ENCODE data around the gene PRKCA. TPM values are rescaled to one million over a fixed set of nuclear protein-coding genes. Genes with fewer than 3 reads are reported as not detected.
A peak's percentile ranks its signal among the peaks of the same experiment; 100 is the strongest.

The PRKCA gene
- total and polyA plus RNA-seq, 10 of the 15 experiments (the other 5 are each of a cell fraction or from before 2014, with no cell fraction given): 0.11 to 14.6 (median 0.72) TPM

- H3K27me3 ChIP-seq (replicated peaks in 1 of 2; ENCODE audit: control insufficient read depth in 2 of 2, insufficient read depth in 2 of 2, low read length in 1 of 2): no peaks in the 10 kb centered on the region
- no peaks in the 10 kb centered on the region for H3K9me3 ChIP-seq (replicated peaks; ENCODE audit: control insufficient read depth, insufficient read depth, low read length)
- H3K79me2 ChIP-seq (ENCODE audit: control insufficient read depth, insufficient read depth, low read length): no peaks in the 10 kb centered on the region
- H3K4me3 ChIP-seq: no peak overlapping the region
- H4K20me1 ChIP-seq (ENCODE audit: control insufficient read depth, insufficient read depth): no peaks in the 10 kb centered on the region
- peaks cover 33% of the 10 kb centered on the region for H3K4me1 ChIP-seq (ENCODE audit: control insufficient read depth, insufficient read depth, low read length)
- no peak overlapping the region for H3K9ac ChIP-seq (ENCODE audit: control insufficient read depth, insufficient read depth, low read length)
- no TSS peak for BruUV-seq (replicated peaks)
- no peak overlapping the region for H3K27ac ChIP-seq (ENCODE audit: control insufficient read depth, insufficient read depth)
- no peaks in the 10 kb centered on the region for H3K36me3 ChIP-seq (ENCODE audit: control insufficient read depth in 2 of 2, insufficient read depth in 2 of 2, low read length in 1 of 2)
- no peak for DNase-seq (ENCODE audit: low read depth, low spot score)
- 4% methylated on average over 2 of the region's 2 CpGs for WGBS (ENCODE audit: insufficient coverage, insufficient replicate concordance, low lambda C conversion rate, missing lambda C conversion rate)
- in situ Hi-C loops (cut with MboI): loop anchor here (10.0 to 25.0 kb wide), 3 partner anchors 725 to 925 kb away; no protein-coding TSS in a partner anchor
- RAD21 ChIA-PET (ENCODE audit: unreplicated experiment): interaction anchor here (0.8 to 3.8 kb wide), 4 partner anchors 8 to 170 kb away, joined by 3 to 21 read pairs (median 3); no protein-coding TSS in a partner anchor
- FAIRE-seq: no peak
- peak overlapping the region; percentile 26; the same call in 1 of the 2 replicates for H2AFZ ChIP-seq (ENCODE audit: control insufficient read depth, low read depth, low read length)
- no peak overlapping the region for H3K4me2 ChIP-seq (ENCODE audit: control insufficient read depth, insufficient read depth)
- POLR2A ChIA-PET: interaction anchor here (0.6 to 3.2 kb wide), 2 partner anchors 7 to 744 kb away, joined by 3 to 23 read pairs; no protein-coding TSS in a partner anchor
- CTCF ChIA-PET: interaction anchor here (0.9 to 1.1 kb wide), 5 partner anchors 144 to 534 kb away, joined by 3 to 4 read pairs (median 3); no protein-coding TSS in a partner anchor
- intact Hi-C loops (cut with micrococcal nuclease; ENCODE audit: unreplicated experiment): loop anchor here (2.0 to 10.0 kb wide), 5 partner anchors 33 to 863 kb away; partner anchors contain the start of gene PITPNC1
- SMC1A ChIA-PET (ENCODE audit: uncharacterized antibody, unreplicated experiment): interaction anchor here (0.8 to 4.5 kb wide), 8 partner anchors 7 to 370 kb away, joined by 3 to 53 read pairs (median 4); no protein-coding TSS in a partner anchor
- TF ChIP-seq FOS (IDR thresholded peaks at IDR 0.05; ENCODE audit: borderline replicate concordance, extremely low read depth, insufficient read length) (no peak), EP300 (IDR thresholded peaks at IDR 0.05; ENCODE audit: borderline replicate concordance in 1 of 2, control insufficient read depth in 1 of 2, low read depth in 2 of 2, low read length in 2 of 2) (peak; percentile 12 to 40; a peak in 2 of 4 replicates), RELB (IDR thresholded peaks at IDR 0.05; ENCODE audit: low read depth) (peak; percentile 34; the same call in 1 of the 2 replicates), ZNF687 (IDR thresholded peaks at IDR 0.05) (peak; percentile 89), IKZF2 (IDR thresholded peaks at IDR 0.05) (peak in 1 of 2 experiments; percentile 60; a peak in 1 of 4 replicates), MEF2B (IDR thresholded peaks at IDR 0.05; ENCODE audit: partially characterized antibody, poor library complexity, severe bottlenecking) (peak; percentile 34), CHD2 (IDR thresholded peaks at IDR 0.05; ENCODE audit: borderline replicate concordance, low read depth, low read length) (peak; percentile 14; the same call in 1 of the 2 replicates), IKZF1 (conservative IDR thresholded peaks at IDR 0.05) (no peak; the same call in 1 of the 2 replicates), NFXL1 (IDR thresholded peaks at IDR 0.05; ENCODE audit: borderline replicate concordance) (no peak)
- peak; percentile 2 for ATAC-seq
Observed at GRCh38 chr17:66711881-66712321, 409.5 kb downstream of the PRKCA start.

Data from GM12878 (cell line).